Mucosa of descending colon (tissue), 3 donors: ENCODE results near the gene SLC43A1. TPM values are rescaled to one million over a fixed set of nuclear protein-coding genes. Genes with fewer than 3 reads are reported as not detected.

Experiments used
- ATAC-seq: fragments of 200-7000 bp; cut with Tn5 transposase; one replicate; pipeline ENCODE4 v1.9.1; 2020; ENCODE audit warnings: mild to moderate bottlenecking, moderate library complexity
- DNase-seq, 3 donors: peaks; one replicate each; pipeline ENCODE4 v3.0.0-alpha.2; 2020
- H3K36me3 ChIP-seq: fragments of 200-600 bp; one replicate; pipeline ENCODE4 v1.8.0; 2021; ENCODE audit warnings: low read depth, mild to moderate bottlenecking
- H3K4me1 ChIP-seq: fragments of 200-600 bp; one replicate; pipeline ENCODE4 v1.8.0; 2021; ENCODE audit warnings: low read depth, mild to moderate bottlenecking
- H3K4me3 ChIP-seq: fragments of 200-600 bp; one replicate; pipeline ENCODE4 v1.8.0; 2021; ENCODE audit warnings: mild to moderate bottlenecking
- H3K9me3 ChIP-seq: fragments of 200-600 bp; one replicate; pipeline ENCODE4 v1.8.0; 2021; ENCODE audit warnings: mild to moderate bottlenecking
- intact Hi-C, 2 donors: fragments of 100-400 bp; cut with DNase I in 1 of 2; cut with micrococcal nuclease in 1 of 2; formaldehyde crosslinking; loops; one replicate each; pipeline versions ENCODE4 v1.11.0 to v1.11.1; 2022; cut with DNase I, micrococcal nuclease
- total RNA-seq, 3 donors: library from RNA; stranded (reverse); fragmentation: NEBNext Ultra II Directional in 2 of 3; extraction: Animal tissue kit (Norgen Biotek cat#: 25700) in 2 of 3; gene quantifications; one replicate each; pipeline versions ENCODE4 v1.2.1 to v1.2.4, GENCODE V29; 2021 to 2023
- TF ChIP-seq, protein P1 (sequence below): fragments of 200-600 bp; IDR thresholded peaks from one replicate; pipeline ENCODE4 v1.8.0; 2022; ENCODE audit warnings: antibody characterized with exemption, mild to moderate bottlenecking
- donor health status: DM: no; HTN: no; CAD: no; lungs with moderate emphysema.
- donor health status: DM: no; HTN: no; CAD: no.
- donor health status: DM: no; HTN: yes; CAD: no.

SLC43A1 gene
- total RNA-seq, 3 donors from 2014 or later: 8.3 to 22.6 (median 9.9) TPM

DNA sequence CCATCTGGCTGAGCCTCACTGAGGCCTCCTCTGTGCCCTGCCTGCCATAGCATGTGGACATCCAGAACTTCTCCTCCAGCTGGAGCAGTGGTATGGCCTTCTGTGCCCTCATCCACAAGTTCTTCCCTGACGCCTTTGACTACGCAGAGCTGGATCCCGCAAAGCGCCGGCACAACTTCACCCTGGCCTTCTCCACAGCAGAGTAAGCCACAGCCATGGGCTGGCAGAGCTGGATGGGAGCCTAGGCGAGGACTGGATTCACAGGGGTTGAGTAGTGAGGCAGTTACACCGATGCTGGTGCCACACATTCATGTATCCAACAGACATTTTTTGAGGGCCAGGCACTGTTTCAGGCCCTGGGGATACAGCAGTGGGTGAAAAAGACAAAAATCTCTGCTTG lies 30.9 kb upstream of the SLC43A1 start:
- Histone ChIP-seq H3K36me3 (no peaks in the 10 kb centered on the region), H3K4me1 (no peaks in the 10 kb centered on the region), H3K4me3 (no peak overlapping the region), H3K9me3 (no peaks in the 10 kb centered on the region)
- TF ChIP-seq, protein P1, sequence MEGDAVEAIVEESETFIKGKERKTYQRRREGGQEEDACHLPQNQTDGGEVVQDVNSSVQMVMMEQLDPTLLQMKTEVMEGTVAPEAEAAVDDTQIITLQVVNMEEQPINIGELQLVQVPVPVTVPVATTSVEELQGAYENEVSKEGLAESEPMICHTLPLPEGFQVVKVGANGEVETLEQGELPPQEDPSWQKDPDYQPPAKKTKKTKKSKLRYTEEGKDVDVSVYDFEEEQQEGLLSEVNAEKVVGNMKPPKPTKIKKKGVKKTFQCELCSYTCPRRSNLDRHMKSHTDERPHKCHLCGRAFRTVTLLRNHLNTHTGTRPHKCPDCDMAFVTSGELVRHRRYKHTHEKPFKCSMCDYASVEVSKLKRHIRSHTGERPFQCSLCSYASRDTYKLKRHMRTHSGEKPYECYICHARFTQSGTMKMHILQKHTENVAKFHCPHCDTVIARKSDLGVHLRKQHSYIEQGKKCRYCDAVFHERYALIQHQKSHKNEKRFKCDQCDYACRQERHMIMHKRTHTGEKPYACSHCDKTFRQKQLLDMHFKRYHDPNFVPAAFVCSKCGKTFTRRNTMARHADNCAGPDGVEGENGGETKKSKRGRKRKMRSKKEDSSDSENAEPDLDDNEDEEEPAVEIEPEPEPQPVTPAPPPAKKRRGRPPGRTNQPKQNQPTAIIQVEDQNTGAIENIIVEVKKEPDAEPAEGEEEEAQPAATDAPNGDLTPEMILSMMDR: no peak
- DNase-seq (no peak), ATAC-seq (no peak)
- intact Hi-C loops: no loop called here

DNA sequence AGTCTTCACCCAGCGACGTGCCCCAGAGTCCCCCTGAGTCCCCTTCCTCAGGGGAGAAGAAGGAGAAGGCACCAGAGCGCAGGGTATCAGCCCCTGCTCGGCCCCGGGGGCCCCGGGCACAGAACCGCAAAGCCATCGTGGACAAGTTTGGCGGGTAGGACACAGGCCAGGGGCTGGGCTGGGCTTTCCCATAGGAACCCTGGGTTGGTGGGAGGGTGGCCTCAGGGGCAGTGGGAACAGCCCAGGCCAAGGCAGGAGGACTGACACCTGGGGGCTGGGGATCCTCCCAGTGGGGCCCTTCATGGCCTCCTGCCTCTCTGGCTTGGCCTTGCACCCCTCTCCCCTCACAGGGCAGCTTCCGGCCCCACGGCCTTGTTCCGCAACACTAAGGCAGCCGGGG lies 30.4 kb upstream of the SLC43A1 start:
- DNase-seq: no peak
- no peaks in the 10 kb centered on the region for H3K36me3 ChIP-seq
- no peaks in the 10 kb centered on the region for H3K9me3 ChIP-seq
- intact Hi-C loops: no loop called here
- H3K4me3 ChIP-seq: no peak overlapping the region
- H3K4me1 ChIP-seq: no peaks in the 10 kb centered on the region
- TF ChIP-seq, protein P1: no peak
- ATAC-seq: no peak

- no peaks in the 10 kb centered on the region for H3K36me3 ChIP-seq
- TF ChIP-seq, protein P1: no peak
- intact Hi-C loops: no loop called here
- DNase-seq: no peak
- ATAC-seq: no peak
- H3K4me3 ChIP-seq: no peak overlapping the region
- no peaks in the 10 kb centered on the region for H3K4me1 ChIP-seq
- H3K9me3 ChIP-seq: no peaks in the 10 kb centered on the region
Observed at GRCh38 chr11:57544566-57544965, 29.1 kb upstream of the SLC43A1 start.

GRCh38 chr11:57543593-57543992 lies 28.1 kb upstream of the SLC43A1 start:
- peak; percentile 49 for ATAC-seq
- intact Hi-C loops: no loop called here
- no peak for DNase-seq

GRCh38 chr11:57542582-57542981 lies 27.1 kb upstream of the SLC43A1 start:
- TF ChIP-seq, protein P1: no peak

More at GRCh38 chr11:57543593-57543992, 28.1 kb upstream of the SLC43A1 start:
- Histone ChIP-seq H3K4me1 (no peaks in the 10 kb centered on the region), H3K4me3 (no peak overlapping the region), H3K36me3 (no peaks in the 10 kb centered on the region), H3K9me3 (no peaks in the 10 kb centered on the region)
- TF ChIP-seq, protein P1: no peak

GRCh38 chr11:57541169-57541568 lies 25.7 kb upstream of the SLC43A1 start:
- Histone ChIP-seq H3K36me3 (no peaks in the 10 kb centered on the region), H3K4me1 (no peaks in the 10 kb centered on the region), H3K4me3 (no peak overlapping the region), H3K9me3 (no peaks in the 10 kb centered on the region)
- ATAC-seq: no peak
- DNase-seq: no peak
- TF ChIP-seq, protein P1: no peak
- intact Hi-C loops: no loop called here

More at GRCh38 chr11:57542582-57542981, 27.1 kb upstream of the SLC43A1 start:
- Histone ChIP-seq H3K36me3 (no peaks in the 10 kb centered on the region), H3K4me3 (no peak overlapping the region), H3K9me3 (no peaks in the 10 kb centered on the region), H3K4me1 (no peaks in the 10 kb centered on the region)
- DNase-seq: no peak
- intact Hi-C loops: no loop called here
- ATAC-seq: no peak
